Measurements from ENCODE around the gene ANKLE2. TPM values are rescaled to one million over a fixed set of nuclear protein-coding genes. Genes with fewer than 3 reads are reported as not detected.
A peak's percentile ranks its signal among the peaks of the same experiment; 100 is the strongest.
"Not testable (repeated sequence)": the region's sequence is repeated elsewhere in the genome, so short reads cannot be mapped to it uniquely, and the experiment has no call there.

The ANKLE2 gene
- total and polyA plus RNA-seq, 10 of the 15 experiments (the other 5 are each of a cell fraction or from before 2014, with no cell fraction given), result 4.3 to 89.4 (median 53.0) TPM

DNA sequence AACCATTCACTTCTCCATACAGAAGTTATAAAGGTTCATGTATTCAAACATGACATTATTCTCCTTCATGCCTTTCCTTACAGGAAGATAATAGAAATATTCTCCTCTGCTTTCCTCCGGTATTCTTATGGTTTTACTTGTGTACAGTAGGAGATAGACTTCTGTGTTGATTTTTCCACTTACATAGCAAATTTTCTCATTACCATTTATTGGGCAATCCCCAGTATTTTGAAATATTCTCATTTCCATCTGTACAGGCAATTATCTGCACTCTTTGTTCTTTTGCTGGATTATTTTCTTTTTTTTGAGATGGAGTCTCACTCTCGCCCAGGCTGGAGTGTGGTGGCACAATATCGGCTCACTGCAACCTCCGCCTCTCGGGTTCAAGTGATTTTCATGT is 63.3 kb downstream of the ANKLE2 start (continued):
- TF ChIP-seq SKIL (IDR thresholded peaks at IDR 0.05; ENCODE audit: low read depth, poor library complexity, severe bottlenecking), result no peak

- FAIRE-seq (no peak), DNase-seq (ENCODE audit: low read depth, low spot score) (no peak), ATAC-seq (no peak)
- ChIA-PET POLR2A (no interaction called here), CTCF (no interaction called here), SMC1A (ENCODE audit: uncharacterized antibody, unreplicated experiment) (interaction anchor here (1.6 kb wide), 1 partner anchor 14 kb away, joined by 4 read pairs; the partner anchor contains the start of gene PGAM5), RAD21 (ENCODE audit: unreplicated experiment) (no interaction called here)
- in situ Hi-C loops (cut with MboI) (no loop called here), intact Hi-C loops (cut with micrococcal nuclease; ENCODE audit: unreplicated experiment) (no loop called here)
- no peaks in the 10 kb centered on the region for H4K20me1 ChIP-seq (ENCODE audit: control insufficient read depth, insufficient read depth)
- H3K4me2 ChIP-seq (ENCODE audit: control insufficient read depth, insufficient read depth), result no peak overlapping the region
- no peak for TF ChIP-seq POLR2A (IDR thresholded peaks at IDR 0.05; ENCODE audit: low read depth, low read length)
- TF ChIP-seq MYC (IDR thresholded peaks at IDR 0.05; ENCODE audit: insufficient read depth, insufficient read length, insufficient replicate concordance, low read length, severe bottlenecking), result no peak
- no peak for TF ChIP-seq RCOR1 (conservative IDR thresholded peaks at IDR 0.05; ENCODE audit: low read depth, low read length)
- no peak for TF ChIP-seq MYB (IDR thresholded peaks at IDR 0.05; ENCODE audit: borderline replicate concordance, low read depth, low read length)
- no peak for TF ChIP-seq NFYB (IDR thresholded peaks at IDR 0.05; ENCODE audit: insufficient read depth, low read depth, low read length)
- TF ChIP-seq, protein P1, sequence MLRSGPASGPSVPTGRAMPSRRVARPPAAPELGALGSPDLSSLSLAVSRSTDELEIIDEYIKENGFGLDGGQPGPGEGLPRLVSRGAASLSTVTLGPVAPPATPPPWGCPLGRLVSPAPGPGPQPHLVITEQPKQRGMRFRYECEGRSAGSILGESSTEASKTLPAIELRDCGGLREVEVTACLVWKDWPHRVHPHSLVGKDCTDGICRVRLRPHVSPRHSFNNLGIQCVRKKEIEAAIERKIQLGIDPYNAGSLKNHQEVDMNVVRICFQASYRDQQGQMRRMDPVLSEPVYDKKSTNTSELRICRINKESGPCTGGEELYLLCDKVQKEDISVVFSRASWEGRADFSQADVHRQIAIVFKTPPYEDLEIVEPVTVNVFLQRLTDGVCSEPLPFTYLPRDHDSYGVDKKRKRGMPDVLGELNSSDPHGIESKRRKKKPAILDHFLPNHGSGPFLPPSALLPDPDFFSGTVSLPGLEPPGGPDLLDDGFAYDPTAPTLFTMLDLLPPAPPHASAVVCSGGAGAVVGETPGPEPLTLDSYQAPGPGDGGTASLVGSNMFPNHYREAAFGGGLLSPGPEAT (IDR thresholded peaks at IDR 0.05; ENCODE audit: low read depth), result no peak
- TF ChIP-seq, protein P2, sequence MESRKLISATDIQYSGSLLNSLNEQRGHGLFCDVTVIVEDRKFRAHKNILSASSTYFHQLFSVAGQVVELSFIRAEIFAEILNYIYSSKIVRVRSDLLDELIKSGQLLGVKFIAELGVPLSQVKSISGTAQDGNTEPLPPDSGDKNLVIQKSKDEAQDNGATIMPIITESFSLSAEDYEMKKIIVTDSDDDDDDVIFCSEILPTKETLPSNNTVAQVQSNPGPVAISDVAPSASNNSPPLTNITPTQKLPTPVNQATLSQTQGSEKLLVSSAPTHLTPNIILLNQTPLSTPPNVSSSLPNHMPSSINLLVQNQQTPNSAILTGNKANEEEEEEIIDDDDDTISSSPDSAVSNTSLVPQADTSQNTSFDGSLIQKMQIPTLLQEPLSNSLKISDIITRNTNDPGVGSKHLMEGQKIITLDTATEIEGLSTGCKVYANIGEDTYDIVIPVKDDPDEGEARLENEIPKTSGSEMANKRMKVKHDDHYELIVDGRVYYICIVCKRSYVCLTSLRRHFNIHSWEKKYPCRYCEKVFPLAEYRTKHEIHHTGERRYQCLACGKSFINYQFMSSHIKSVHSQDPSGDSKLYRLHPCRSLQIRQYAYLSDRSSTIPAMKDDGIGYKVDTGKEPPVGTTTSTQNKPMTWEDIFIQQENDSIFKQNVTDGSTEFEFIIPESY (IDR thresholded peaks at IDR 0.05), result no peak
- TF ChIP-seq KLF5 (IDR thresholded peaks at IDR 0.05; ENCODE audit: partially characterized antibody), result no peak
- H2AFZ ChIP-seq (ENCODE audit: control insufficient read depth, low read depth, low read length), result no peak overlapping the region
- no peak overlapping the region for H3K4me3 ChIP-seq
- H3K9me3 ChIP-seq (replicated peaks; ENCODE audit: control insufficient read depth, insufficient read depth, low read length), result peaks cover 2% of the 10 kb centered on the region; the same call in 1 of the 3 replicates
- no peak overlapping the region for H3K27ac ChIP-seq (ENCODE audit: control insufficient read depth, insufficient read depth)
- H3K79me2 ChIP-seq (ENCODE audit: control insufficient read depth, insufficient read depth, low read length), result peaks cover 2% of the 10 kb centered on the region; the same call in 1 of the 2 replicates
- peaks cover 5 to 6% of the 10 kb centered on the region in 2 experiments; a peak in 3 of 4 replicates for H3K36me3 ChIP-seq (ENCODE audit: control insufficient read depth in 2 of 2, insufficient read depth in 2 of 2, low read length in 1 of 2)
- peaks cover 7% of the 10 kb centered on the region; the same call in 1 of the 2 replicates for H3K4me1 ChIP-seq (ENCODE audit: control insufficient read depth, insufficient read depth, low read length)
- WGBS (ENCODE audit: insufficient coverage, insufficient replicate concordance, low lambda C conversion rate, missing lambda C conversion rate), result 98% methylated on average over 12 of the region's 12 CpGs
- no peak overlapping the region for H3K9ac ChIP-seq (ENCODE audit: control insufficient read depth, insufficient read depth, low read length)
- TSS peak; percentile 35 for BruUV-seq (replicated peaks)
- no peaks in the 10 kb centered on the region for H3K27me3 ChIP-seq (replicated peaks in 1 of 2; ENCODE audit: control insufficient read depth in 2 of 2, insufficient read depth in 2 of 2, low read length in 1 of 2)
Measured at GRCh38 chr12:132695431-132695830, 66.2 kb downstream of the ANKLE2 start.

GRCh38 chr12:132694888-132695287 is 66.7 kb downstream of the ANKLE2 start:
- H2AFZ ChIP-seq (ENCODE audit: control insufficient read depth, low read depth, low read length); intact Hi-C loops (cut with micrococcal nuclease; ENCODE audit: unreplicated experiment); DNase-seq (ENCODE audit: low read depth, low spot score); H3K36me3 ChIP-seq (ENCODE audit: control insufficient read depth in 2 of 2, insufficient read depth in 2 of 2, low read length in 1 of 2); BruUV-seq (replicated peaks); ATAC-seq; H3K27ac ChIP-seq (ENCODE audit: control insufficient read depth, insufficient read depth); RAD21 ChIA-PET (ENCODE audit: unreplicated experiment); CTCF ChIA-PET; H3K4me2 ChIP-seq (ENCODE audit: control insufficient read depth, insufficient read depth); FAIRE-seq; H3K79me2 ChIP-seq (ENCODE audit: control insufficient read depth, insufficient read depth, low read length); in situ Hi-C loops (cut with MboI); POLR2A ChIA-PET; H3K27me3 ChIP-seq (replicated peaks in 1 of 2; ENCODE audit: control insufficient read depth in 2 of 2, insufficient read depth in 2 of 2, low read length in 1 of 2); H3K4me1 ChIP-seq (ENCODE audit: control insufficient read depth, insufficient read depth, low read length); H4K20me1 ChIP-seq (ENCODE audit: control insufficient read depth, insufficient read depth); H3K9me3 ChIP-seq (replicated peaks; ENCODE audit: control insufficient read depth, insufficient read depth, low read length); H3K4me3 ChIP-seq; H3K9ac ChIP-seq (ENCODE audit: control insufficient read depth, insufficient read depth, low read length): not testable (repeated sequence)
- WGBS (ENCODE audit: insufficient coverage, insufficient replicate concordance, low lambda C conversion rate, missing lambda C conversion rate), result 100% methylated on average over 3 of the region's 3 CpGs
- SMC1A ChIA-PET (ENCODE audit: uncharacterized antibody, unreplicated experiment), result interaction anchor here (1.6 kb wide), 1 partner anchor 15 kb away, joined by 4 read pairs; the partner anchor contains the start of gene PGAM5
